HG02884 (cell line): ENCODE measurements around the gene FRMPD4.
"Not testable (repeated sequence)": the region's sequence is repeated elsewhere in the genome, so short reads cannot be mapped to it uniquely, and the experiment has no call there.

Experiments
- ATAC-seq: cut with Tn5 transposase; IDR thresholded peaks from one replicate; pipeline ENCODE4 v1.9.1; 2021; ENCODE audit warnings: mild to moderate bottlenecking, moderate library complexity; ENCODE audit not compliant: unreplicated experiment

The FRMPD4 gene

GRCh38 chrX:12138361-12139313 is at the start of gene FRMPD4:
Gene FRMPD4 (plus strand): TSS chrX:12138473. CDS start chrX:12138972, 499 bp downstream.
- no peak for ATAC-seq

GRCh38 chrX:12089740-12090139 is 48.5 kb upstream of the FRMPD4 start:
- no peak for ATAC-seq

GRCh38 chrX:12113321-12113720 is 25.0 kb upstream of the FRMPD4 start:
- ATAC-seq, result no peak

GRCh38 chrX:12115377-12115776 is 22.9 kb upstream of the FRMPD4 start:
- no peak for ATAC-seq

GRCh38 chrX:12118134-12118533 is 20.1 kb upstream of the FRMPD4 start:
- no peak for ATAC-seq

- no peak for ATAC-seq
Measured at GRCh38 chrX:12128017-12128416, 10.3 kb upstream of the FRMPD4 start.

- no peak for ATAC-seq
Measured at GRCh38 chrX:12137951-12138360, 317 bp upstream of the FRMPD4 start.

- ATAC-seq, result no peak
Measured at GRCh38 chrX:12139934-12140611, 1.8 kb downstream of the FRMPD4 start.

GRCh38 chrX:12141511-12141910 is 3.2 kb downstream of the FRMPD4 start:
- ATAC-seq, result no peak

- ATAC-seq, result no peak
Measured at GRCh38 chrX:12142661-12143060, 4.4 kb downstream of the FRMPD4 start.

- ATAC-seq, result no peak
Measured at GRCh38 chrX:12145402-12145801, 7.1 kb downstream of the FRMPD4 start.

GRCh38 chrX:12149670-12150407 is 11.6 kb downstream of the FRMPD4 start:
- ATAC-seq, result no peak

- no peak for ATAC-seq
Measured at GRCh38 chrX:12153317-12153716, 15.0 kb downstream of the FRMPD4 start.

GRCh38 chrX:12153741-12154140 is 15.5 kb downstream of the FRMPD4 start:
- ATAC-seq, result no peak

- no peak for ATAC-seq
Measured at GRCh38 chrX:12159799-12160198, 21.5 kb downstream of the FRMPD4 start.

GRCh38 chrX:12162420-12162819 is 24.1 kb downstream of the FRMPD4 start:
- no peak for ATAC-seq

- not testable (repeated sequence) for ATAC-seq
Measured at GRCh38 chrX:12164180-12164579, 25.9 kb downstream of the FRMPD4 start.

- ATAC-seq, result no peak
Measured at GRCh38 chrX:12170755-12171154, 32.5 kb downstream of the FRMPD4 start.

GRCh38 chrX:12174358-12174757 is 36.1 kb downstream of the FRMPD4 start:
- no peak for ATAC-seq

- no peak for ATAC-seq
Measured at GRCh38 chrX:12197030-12197429, 58.8 kb downstream of the FRMPD4 start.

GRCh38 chrX:12206413-12206812 is 68.1 kb downstream of the FRMPD4 start:
- ATAC-seq, result no peak
